HG03039 (cell line): ENCODE results near the gene TMEM161A.
"Not testable (repeated sequence)": the region's sequence is repeated elsewhere in the genome, so short reads cannot be mapped to it uniquely, and the experiment has no call there.

ENCODE experiments used
- ATAC-seq: cut with Tn5 transposase; IDR thresholded peaks from one replicate; pipeline ENCODE4 v1.9.1; 2021; ENCODE audit warnings: mild to moderate bottlenecking, moderate library complexity; ENCODE audit not compliant: unreplicated experiment

TMEM161A gene

DNA sequence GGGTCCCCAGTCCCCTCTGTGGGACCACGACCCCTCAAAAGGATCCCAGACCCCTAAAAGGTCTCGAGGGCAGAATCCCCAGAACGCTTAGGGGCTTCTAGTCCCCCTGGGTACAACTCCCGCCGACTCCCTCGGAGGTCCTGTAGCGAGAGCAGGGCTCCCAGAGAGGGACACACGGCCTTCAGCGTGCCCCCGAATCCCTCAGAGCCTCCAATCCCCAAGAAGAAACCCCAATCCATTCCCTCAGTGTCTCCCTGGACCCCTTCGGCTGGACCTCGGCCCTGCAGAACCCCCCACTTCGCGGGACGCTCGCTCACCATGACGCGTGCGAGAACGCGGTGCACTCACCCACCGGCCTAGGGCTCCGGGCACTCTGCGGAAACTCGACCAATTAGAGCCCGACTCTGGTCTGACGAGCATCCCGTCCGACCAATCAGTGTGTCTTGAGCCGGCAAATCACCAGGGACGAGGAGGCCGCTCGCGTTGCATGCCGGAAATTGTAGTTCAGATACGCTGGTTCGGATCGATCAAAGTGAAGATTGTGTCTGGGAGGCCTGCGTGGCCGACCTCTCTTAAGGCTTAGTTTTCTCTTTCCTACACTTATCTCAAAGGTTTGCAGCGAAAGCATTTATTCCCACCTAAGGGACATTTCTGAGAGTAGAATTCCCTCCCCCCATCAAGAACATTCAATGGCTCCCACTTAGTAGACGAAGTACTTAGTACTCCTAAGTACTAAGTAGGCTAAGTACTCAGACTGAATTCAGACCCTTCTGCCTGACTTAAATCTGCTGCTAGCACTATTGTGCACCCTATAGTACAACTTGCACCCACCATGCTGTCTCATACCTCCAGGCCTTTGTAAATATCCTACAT is at the start of gene TMEM161A:
Gene TMEM161A, minus strand, starts transcription at position 370 of the 873 bp plus-strand sequence. Its CDS starts 50 bp downstream, at position 320.
- peak; percentile 97 for ATAC-seq

DNA sequence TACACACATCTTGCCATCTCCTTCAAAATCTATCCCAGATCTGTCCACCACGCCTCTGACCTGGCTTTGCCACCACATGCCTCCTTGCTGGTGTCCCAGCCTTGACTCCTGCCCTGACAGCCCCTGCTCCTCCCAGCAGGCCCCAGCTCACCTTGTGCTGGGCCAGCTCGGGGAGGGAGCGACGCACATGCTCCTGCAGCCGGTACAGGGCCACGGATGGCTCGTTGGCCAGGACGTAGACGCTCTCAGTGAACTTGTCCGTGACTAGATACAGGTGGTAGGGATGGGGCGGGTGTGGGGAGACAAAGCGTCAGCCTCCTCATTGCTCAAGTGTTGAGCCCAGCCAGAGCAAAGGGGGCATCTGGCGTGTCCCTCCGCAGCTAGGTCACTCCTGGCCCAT is 48.5 kb upstream of the TMEM161A start:
- no peak for ATAC-seq

- no peak for ATAC-seq
Measured at GRCh38 chr19:19185853-19186740, 47.8 kb upstream of the TMEM161A start.

DNA sequence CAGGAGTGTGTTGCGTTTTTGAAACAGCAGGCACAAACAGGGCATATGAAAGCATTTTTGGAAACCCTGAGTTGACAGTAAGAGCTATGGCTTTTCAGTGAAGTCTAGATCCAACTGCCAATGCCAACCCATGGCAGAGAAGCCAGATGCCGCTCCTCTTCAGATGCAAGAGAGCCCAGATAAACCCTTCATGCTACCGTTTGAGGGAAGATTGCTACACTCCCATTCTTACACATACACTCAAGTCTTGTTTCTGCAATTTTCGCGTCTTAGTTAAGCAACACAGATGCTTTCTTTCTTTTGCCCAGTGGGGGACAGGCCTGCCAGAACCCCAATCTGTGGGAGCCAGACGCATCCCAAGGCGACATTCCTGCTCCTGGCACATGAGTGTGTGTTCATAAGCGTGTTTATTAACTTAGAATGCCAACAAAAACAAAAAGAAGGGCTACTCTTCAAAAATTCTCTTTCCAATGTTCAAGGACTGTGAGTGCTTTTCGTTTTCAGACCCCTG is 43.3 kb upstream of the TMEM161A start:
- ATAC-seq: no peak

DNA sequence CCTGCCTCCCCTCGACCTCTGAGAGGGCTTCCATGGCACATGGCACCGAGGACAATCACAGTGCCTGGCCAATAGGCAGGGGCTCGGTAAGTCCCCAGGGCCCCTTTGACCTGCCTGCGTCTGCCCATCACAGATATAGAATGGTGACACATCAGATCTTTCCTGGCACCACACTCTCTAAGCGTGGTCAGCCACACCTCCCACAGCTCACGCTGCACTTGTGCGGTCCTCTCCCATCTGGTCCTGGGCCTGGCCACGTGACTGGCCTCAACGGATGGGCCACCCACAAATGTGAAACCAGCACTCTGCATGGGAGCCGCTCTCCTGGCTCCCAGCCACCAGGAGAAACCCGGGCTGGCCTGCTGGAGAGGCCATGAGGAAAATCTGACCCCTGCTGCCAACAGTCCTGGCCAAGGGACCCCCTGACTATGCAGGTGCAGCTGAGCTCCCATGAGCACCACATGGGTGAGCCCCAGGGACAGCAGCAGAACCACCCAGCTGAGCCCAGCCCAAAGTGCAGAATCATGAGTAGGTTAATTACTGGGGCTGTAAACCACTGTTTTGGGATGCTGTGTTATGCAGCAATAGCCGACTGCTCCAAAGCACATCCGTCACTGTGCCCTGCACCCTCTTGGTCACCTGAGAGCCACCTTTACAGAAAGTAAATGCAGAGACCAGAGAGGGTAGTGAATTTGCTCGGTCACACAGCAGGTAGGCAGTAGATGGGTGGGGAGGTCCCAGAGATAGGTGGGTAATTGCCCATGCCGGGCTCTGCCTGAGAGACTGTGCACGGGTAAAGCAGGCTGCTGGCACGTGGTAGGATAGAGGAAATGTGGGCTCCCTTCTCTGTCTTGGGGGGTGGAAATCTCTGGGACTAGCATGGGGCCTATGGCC is 41.5 kb upstream of the TMEM161A start:
- ATAC-seq: no peak

DNA sequence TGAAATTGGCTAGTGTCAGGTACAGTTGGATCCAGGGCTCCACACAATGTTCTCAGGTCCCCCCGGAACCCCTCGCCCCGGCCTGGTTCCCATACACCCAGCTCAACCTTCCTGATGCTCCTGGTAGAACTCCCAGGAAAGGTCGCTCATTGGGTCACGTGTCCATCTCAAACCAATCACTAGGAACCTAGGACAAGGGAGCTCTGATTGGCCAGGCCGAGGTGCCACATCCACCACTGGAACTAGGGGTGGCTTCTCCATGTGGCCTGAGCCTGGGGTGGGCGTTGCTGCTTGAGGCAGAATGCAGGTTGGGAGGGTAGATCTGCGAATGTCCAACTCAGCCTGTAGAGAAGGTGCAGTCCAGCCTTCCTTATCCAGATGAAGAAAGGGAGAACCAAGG is 38.7 kb upstream of the TMEM161A start:
- ATAC-seq: no peak

DNA sequence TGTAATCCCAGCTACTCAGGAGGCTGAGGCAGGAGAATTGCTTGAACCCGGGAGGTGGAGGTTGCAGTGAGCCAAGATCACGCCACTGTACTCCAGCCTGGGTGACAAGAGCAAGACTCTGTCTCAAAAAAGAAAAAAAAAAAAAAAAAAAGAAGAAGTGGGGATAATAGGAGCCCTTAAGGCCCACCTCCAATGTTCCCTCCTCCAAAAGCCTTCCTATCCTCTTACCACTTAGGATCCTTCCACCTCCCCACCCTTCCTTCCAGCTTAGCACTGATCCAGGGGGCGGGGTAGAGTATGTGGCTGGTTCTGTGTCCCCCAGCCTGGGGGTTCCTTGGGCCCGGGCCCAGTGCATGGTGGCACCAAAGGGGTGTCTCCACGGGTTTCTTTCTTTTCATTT is 35.0 kb upstream of the TMEM161A start:
- not testable (repeated sequence) for ATAC-seq

DNA sequence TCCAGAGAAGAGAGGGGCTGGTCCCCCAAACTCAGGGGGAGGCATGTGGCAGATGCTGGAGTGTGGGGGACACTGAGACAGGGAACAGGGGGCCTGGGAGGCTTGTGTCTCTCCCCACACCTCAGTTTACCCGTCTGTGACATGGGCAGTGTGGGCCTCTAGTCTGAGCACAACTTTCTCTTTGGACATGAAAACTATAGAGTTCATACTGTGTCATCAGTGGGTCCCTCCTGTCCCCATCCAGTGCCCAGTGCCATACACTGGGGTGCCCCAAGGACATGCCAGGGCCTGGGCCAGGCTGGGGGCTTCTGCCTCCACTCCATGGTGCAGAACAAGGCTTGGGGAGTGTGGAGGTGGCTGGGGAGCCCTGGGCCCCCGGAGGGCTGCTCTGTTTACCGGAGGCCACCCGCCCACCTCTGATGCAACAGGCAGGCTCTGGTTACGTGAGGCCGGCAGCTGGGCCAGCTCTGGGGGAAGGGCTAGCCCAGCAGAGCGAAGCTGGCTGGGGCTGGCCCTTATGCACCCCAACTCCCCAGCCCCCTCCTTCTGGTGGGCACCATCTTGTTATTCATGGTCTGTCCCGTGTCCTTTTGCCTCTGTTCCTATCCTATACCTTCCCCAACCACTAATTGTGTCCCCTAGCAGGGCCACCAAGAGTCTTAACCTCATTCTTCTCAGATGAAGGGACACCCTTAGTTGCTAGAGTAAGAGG is 33.7 kb upstream of the TMEM161A start:
- ATAC-seq: no peak

DNA sequence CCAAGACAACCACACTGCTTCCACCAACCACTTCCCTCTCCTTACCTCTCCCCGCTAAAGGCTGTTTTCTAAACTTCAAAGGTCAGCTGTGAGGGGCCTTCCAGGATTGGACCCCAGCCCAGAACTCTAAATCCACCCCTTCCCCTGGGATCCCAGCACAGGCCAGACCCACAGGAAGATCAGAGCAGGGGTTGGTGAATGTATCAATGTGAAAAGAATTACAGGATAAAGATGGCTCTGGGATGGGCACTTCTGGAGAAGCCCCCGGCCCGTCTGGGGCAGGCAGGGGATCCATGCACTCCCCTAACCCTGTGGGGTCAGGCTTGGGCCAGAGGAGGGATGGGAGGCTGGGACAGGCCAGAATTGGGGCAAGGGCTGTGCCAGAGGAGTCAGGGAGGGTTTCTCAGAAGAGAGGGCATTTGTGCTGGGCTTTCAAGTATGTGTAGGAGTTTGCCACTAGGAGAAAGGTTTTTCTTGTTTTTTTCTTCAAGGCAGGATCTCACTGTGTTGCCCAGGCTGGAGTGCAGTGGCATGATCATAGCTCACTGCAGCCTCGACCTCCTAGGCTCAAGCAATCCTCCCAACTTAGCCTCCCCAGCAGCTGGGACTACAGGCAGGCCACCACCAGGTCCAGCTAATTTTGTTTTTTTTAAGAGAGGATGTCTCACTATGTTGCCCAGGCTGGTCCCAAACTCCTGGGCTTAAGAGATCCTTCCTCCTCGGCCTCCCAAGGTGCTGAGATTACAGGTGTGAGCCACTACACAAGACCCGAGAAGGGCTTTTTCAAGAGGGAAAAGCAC is 32.8 kb upstream of the TMEM161A start:
- ATAC-seq: no peak

DNA sequence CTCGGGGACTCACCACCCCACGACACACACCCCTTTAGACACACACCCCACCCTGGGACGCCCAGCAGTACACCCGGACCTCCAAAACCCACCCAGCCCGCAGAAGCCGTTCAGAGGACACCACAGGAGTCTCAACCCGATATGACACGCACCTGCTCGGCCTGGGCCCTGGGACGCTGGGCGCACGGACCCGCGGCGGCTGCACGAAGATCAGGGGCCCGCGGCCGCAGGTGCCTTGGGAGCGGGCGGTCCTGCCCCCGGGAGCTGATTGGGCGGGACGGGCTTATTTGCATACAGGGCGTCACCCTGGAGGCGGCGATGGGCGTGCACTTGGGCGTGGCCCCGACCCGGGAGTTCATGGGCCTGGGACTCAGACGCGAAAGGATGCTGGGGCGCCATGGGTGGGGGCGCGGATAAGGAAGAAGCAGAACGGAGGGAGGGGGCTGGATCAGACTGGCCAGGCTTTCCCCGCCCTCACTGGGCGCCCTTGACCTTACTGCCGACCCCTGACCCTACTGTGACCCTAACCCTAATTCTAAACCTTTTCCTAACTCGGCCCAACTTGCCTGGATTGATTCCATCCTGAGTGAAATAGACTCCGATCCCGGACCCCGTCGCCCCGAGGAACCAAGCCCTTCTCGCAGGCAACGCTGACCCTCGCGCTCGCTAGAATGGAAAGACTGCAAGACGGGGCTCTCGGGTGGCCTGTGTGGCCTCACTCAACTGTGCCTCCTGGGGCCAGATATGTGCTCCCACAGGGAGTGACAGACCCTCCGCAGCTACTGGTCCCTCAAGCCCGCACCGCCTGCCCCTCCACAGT is 32.0 kb upstream of the TMEM161A start, which contains the start of gene MEF2B:
Gene MEF2B, minus strand, starts transcription at position 211 of the 820 bp plus-strand sequence. CDS start 19,528 bp downstream, outside the sequence.
- peak; percentile 73 for ATAC-seq

DNA sequence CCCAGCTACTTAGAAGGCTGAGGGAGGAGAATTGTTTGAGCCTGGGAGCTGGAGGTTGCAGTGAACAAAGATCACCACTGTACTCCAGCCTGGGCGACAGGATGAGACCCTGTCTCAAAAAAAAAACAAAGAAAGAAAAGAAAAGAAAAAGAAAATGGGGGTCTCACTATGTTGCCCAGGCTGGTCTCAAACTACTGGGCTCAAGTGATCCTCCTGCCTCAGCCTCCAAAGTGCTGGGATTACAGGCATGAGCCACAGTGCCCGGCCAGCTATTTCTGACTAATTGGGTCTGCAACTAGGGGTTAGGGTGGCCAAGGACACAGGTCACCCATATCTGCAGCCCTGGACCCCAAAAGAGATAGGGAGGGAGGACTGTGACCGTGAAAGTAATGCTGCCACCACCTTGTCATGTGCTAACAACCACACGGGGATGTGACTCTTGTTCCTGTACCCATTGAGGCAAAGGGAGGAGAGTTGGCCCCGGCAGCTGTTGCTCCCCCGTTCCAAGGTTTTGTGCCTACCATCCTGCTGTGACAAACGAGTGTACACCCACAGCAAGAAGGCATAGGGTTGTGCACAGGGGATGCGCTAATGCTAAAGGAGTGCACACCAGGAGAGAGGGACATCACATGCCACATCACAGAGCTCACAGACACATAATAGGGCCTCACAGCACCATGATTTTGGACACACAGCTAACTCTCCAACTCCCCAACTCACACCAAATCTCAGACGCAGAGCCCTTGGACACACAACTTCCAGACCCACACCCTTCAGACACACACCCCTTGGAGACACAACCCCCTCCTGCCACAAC is 31.2 kb upstream of the TMEM161A start:
- ATAC-seq: peak; percentile 5

DNA sequence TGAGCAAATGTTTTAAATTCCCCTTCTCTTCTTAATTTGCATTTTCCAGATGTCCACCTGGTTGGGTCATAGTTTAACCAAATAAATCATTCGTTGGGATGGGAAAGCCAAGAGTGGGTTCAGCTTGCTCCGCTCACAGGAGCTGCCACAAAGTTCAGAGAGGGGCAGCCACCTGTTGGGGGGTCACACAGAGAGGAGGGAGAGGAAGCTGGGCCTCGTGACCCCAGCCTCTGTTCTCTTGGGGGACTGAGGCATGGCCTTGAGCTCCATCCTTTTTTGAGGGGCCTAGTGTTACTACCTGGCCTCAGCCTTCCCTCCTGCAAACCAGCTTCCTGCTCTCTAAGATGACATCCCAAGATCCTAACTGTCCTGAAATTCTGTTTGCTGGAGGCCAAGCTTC is 29.3 kb upstream of the TMEM161A start:
- ATAC-seq: no peak

DNA sequence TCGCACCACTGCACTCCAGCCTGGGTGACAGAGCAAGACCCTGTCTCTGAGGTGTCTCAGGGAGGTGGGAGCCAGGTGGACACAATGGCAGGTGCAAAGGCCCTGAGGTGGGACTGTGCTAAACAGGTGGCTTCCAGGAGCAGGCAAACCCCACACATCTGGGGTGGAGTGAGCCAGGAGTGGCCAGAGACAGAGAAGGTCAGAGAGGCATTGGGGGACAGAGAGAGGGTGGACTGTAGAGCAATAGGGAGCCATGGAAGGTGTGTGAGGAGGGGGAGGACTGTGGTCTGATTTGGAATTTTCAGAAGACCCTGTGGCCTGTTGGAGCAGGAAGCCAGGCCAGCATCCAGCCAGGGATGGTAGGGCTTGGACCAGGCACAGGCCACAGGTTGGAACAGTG is 27.1 kb upstream of the TMEM161A start:
- no peak for ATAC-seq

- no peak for ATAC-seq
Measured at GRCh38 chr19:19162495-19162894, 24.2 kb upstream of the TMEM161A start.

GRCh38 chr19:19160461-19161035 is 22.3 kb upstream of the TMEM161A start:
- ATAC-seq: no peak

GRCh38 chr19:19159534-19159933 is 21.3 kb upstream of the TMEM161A start:
- no peak for ATAC-seq

DNA sequence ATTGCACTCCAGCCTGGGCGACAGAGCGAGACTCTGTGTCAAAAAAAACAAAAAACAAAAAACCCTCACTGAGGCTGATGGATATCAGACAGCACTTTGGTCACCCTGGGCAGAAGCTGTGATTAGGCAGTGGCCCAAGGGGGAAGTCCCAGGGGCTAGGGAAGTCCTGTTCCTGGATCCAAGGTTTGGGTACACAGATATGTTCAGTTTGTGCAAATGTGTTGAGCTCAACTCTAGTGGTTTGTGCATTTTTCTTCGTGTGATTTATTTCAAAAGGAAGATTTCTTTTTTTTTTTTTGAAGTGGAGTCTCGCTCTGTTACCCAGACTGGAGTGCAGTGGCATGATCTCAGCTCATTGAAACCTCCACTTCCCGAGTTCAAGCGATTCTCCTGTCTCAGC is 19.5 kb upstream of the TMEM161A start:
- no peak for ATAC-seq
